NOMO-1 treated with dmso at 0.1 percent for 144 hours (cell line): ENCODE results near the gene IVL.

ENCODE experiments used
- DNase-seq: peaks from one replicate; lab custom pipeline; 2025; ENCODE audit not compliant: unreplicated experiment; lab: John Stamatoyannopoulos, UW

Gene IVL

DNA sequence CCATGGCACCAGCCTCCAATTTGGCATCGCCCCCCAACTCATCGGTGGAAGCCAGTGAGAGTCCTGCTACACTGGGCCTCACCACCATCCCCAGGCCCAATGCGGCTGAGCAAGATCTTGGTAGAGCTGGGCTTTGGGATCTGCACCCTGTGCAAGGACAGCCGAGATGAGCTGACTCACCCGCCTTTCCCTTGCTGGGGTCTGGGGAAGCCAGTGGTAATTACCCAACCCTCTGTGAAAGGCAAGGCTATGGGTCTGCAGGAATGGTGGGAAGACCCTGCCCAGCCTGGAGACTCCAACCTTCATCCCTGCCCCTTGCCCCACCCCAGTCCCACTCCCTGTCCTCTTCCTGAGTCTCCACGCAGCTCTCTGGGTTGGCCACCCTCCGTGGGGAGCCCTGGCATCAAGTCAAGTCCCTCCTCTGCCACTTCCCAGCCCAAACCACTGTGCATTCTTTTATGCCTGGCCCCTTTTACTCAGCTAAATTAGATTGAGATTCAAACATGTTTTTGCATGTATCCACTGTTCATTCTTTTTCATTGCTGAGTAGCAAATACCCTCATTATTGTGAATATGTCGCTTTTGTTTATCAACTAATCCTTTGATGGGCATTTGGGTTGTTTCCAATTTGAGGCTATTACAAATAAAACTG lies 21.5 kb upstream of the IVL start:
- DNase-seq = no peak

- DNase-seq = no peak
Observed at GRCh38 chr1:152888126-152888525, 20.2 kb upstream of the IVL start.

DNA sequence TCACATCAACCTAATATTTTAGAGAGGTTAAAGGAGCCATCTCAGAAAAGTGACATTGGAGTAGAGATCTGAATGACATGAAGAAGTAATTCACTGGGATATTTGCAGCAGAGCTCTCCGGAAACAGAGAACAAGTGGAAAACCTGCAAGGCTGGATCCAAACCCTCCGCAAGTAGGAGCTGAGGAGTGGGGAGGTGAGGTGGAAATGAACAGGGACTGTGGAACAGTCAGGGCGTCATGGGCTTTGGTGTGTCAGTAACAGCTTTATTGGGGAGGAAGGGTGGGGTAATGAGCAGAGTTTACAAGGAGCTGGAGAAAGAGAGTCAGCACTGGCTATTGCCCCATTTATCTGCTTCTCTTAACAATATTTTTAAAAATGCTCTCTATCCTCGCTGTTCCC lies 9.3 kb upstream of the IVL start:
- DNase-seq = no peak

- DNase-seq = no peak
Observed at GRCh38 chr1:152899883-152900282, 8.5 kb upstream of the IVL start.

DNA sequence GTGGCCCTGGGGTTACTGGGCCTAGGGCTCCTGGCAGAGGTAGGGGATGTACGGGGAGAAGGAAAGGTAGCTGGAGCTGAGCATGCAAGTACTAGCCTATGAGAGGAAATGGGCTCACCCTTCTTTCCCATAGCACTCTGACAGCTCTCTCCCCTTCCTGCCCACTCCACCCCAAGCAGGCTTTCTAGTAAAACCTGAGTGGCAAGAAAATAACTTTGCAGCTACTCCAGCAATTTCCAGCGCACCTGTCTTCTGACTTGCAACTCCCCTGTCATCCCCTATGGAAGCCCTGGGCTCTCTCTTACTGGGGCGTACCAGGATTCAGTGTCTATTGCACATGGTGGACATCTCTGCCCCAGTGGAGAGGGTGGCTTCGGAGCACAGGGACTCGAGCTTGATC lies 6.7 kb upstream of the IVL start:
- DNase-seq = no peak

DNA sequence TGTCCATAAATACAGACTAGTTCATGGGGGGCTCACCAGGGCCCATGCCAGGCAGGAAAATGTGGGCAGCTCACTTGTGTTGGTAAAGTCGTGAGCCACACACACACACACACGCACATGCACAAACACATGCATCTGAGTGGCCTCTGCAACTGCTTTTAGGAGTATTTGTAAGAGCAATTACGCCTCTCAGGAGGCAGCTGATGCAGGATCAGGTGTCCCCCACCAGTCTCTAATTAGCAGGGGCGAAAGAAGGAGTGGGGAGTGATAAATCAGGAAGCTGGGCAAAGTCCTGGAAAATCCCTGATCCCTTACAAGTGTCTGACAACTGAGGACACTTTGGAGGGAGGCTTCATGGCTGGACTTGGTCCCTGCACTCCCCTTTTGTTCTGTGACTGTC lies 5.7 kb upstream of the IVL start:
- DNase-seq = no peak

DNA sequence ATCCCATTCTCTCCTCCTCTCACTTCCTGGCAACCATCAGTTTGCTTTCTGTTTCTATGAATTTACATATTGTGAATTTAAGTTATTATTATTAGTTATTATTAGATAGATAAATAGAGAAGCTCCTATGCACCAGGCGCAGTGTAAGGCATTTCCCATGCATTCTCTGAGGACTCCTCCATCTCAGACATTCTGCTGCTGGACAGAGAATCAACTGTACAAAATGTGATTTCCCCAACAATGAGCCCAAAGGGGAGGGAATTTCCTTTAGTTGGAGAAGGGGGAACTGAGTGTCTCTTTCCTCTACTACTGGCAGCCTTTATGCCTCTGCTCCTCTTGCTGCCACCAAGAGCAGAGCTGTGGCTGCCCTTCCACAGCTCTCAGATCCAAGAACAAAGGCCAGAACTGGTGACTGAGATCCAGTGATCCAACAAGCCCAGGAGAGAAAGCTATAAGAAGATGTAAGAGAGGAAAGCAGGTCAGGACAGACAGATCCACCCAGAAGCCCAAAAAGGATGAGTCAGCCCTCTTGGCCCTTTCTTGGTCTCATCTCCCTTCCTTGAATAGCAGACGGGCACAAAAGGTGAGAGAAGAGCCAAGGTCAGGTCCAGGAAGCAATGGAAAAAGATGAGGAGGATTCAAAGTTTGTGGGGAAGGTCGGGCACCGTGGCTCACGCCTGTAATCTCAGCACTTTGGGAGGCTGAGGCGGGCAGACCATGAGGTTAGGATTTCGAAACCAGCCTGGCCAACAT lies 3.5 kb upstream of the IVL start:
- no peak for DNase-seq

DNA sequence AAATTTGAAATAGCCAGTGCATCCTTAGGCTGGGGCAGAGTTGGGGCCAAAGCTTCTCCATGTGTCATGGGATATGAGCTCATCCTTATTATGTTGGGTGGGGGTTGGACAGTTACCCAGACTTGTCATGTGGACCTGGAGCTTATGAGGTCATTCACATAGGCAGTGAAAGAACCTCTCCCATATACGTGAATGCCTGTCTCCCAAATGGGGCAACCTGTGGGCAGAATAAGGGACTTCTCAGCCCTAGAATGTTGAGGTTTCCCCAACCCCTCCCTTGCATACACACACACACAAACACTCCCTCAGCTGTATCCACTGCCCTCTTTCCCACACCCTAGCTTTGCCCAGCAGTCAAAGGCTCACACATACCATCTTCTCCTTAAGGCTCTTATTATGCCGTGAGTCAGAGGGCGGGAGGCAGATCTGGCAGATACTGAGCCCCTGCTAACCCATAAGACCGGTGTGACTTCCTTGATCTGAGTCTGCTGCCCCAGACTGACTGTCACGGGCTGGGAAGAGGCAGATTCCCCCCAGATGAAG lies 2.3 kb upstream of the IVL start:
- no peak for DNase-seq

GRCh38 chr1:152909206-152909605 lies 860 bp downstream of the IVL start:
- DNase-seq = no peak

DNA sequence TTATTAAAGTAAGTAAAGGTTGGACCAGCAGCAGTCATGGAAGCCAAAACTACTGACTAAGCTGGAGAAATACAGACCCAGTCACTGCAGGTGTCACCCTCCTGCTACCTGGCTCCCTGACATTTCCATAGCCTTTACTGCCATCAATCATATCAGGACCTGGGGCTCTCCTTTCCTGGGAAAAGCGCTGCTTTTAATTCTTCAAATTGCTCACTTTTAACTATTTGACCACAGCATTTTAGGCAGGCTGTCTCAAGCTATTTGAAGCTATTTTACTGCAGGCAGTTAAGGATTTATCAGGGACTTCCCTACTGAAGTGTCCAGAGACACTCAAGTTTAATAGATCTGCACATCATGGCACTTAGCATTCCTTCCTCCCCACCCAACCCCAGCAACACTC lies 4.1 kb downstream of the IVL start:
- DNase-seq = no peak

- DNase-seq = no peak
Observed at GRCh38 chr1:152912900-152913299, 4.6 kb downstream of the IVL start.

DNA sequence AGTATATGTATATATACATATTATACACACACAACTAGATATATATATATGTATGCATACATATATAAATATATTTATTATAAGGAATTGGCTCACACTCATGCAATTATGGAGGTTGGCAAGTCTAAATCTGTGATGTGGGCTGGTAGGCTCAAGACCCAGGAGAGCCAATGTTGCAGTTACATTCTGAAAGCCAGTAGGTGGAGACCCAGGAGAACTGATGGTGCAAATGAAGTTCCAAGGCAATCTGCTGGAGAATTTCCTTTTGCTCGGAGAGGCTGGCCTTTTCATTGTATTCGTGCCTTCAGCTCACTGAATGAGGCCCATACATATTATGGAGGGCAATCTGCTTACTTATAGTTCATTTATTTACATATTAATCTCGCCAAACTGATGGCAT lies 9.4 kb downstream of the IVL start:
- no peak for DNase-seq

DNA sequence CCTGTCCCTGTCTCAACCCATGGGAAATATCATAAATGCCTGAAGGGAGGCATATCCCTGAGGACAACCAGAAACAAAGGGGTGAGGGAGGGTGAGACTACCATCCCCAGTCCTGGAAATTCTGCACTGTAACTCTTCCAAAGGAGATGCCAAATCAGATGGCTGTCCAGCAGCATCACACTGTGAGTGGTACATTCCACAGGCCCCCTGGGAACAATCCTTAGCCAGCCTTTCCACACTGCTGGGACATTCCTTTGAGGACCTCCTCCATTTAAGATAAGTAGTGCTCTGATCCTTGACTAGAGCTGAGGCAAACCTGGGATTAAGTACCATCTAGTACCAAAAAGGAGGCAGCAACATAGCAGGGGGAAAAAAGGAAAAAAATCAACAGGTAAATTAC lies 10.7 kb downstream of the IVL start:
- DNase-seq = no peak

DNA sequence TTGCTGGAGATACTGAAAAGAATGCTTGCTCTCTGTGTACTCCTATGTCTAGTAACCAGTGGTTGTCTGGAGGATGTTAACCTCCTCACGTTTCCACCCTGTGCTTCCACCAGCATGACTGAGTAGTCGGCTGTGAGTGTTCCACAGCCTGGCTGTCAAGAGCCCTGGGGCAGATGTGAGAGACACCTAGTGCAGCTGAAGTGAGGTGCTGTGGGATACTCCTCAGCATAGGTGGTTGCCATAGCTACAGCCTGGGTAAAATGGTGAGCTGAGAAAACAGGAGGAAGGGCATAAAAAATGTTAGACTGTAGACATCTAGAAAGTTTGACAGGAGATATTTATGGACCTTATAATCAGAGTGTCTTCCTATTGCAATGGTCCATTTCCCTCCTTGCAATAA lies 15.8 kb downstream of the IVL start:
- DNase-seq = no peak

DNA sequence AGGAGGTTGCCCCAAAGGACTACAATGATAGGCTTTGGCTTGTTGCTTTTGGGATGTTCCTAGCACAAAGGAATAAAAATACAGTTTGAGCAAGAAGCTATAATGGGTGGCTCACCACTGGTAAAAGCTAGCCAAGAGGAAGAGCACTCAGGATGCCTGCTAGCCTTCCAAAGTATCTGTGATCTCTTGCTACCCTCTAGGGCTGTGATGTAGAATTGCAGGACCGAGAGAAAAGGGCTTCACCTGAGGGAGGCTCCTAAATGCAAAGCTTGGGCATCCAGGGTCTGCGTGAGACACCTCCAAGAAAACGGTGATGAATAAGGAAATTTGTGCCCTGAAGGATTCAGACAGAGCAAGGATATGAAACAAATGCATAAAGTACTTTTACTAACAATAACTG lies 17.7 kb downstream of the IVL start:
- no peak for DNase-seq

- no peak for DNase-seq
Observed at GRCh38 chr1:152928671-152929070, 20.3 kb downstream of the IVL start.

- DNase-seq = no peak
Observed at GRCh38 chr1:152932170-152932811, 23.9 kb downstream of the IVL start.

GRCh38 chr1:152933196-152933595 lies 24.9 kb downstream of the IVL start:
- DNase-seq = no peak

- no peak for DNase-seq
Observed at GRCh38 chr1:152940614-152941013, 32.3 kb downstream of the IVL start.

GRCh38 chr1:152941037-152941711 lies 32.8 kb downstream of the IVL start:
- DNase-seq = no peak

DNA sequence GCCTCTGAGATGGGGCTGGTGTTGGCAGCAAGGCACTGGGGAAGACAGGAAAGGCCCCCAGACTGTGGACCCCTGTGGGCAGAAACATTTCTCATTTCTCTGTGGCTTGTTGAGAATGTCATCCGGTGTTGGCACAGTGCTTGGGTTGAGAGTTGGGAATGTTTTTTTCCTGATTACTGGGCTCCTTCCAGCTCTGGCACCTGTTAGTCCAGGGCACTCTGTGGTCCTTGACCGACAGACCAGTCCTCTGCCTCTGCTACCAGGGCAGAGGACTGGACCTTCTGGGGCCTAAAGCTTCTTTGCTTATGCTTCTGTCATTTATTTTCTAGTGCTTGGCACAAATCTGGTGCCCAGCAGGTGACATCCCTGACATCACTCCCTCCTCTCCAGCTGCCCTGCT lies 33.8 kb downstream of the IVL start:
- no peak for DNase-seq

DNA sequence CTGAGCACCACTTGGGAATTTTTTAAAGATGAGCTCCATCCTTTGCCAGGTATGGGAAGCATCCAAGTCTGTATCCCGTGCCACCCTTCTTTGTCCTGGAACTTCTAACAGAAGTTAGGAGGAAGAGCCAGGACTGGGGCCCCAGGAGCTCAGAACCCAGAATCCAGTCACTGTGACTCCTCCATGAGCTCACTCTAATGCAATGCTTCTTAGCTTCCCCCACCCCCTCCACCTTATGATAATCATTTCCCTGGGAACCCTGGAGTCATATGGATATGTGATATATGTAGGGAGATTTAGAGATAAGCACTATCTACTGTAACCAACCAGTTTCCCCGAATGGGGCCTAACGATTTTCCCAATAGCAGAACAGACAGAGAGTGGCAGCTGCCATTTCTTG lies 37.9 kb downstream of the IVL start:
- no peak for DNase-seq
